ENCODE results near the gene ADGRB2.

The ADGRB2 gene

GRCh38 chr1:31745096-31745945, 18.8 kb downstream of the ADGRB2 start:
- no peaks in the 10 kb centered on the region for H3K9me3 ChIP-seq (replicated peaks in 1 of 2; ENCODE audit: control insufficient read depth in 2 of 2, insufficient read depth in 1 of 2, low read depth in 1 of 2, low read length in 2 of 2)
- no peak for DNase-seq (ENCODE audit: low spot score)
- no peaks in the 10 kb centered on the region for H3K27me3 ChIP-seq (ENCODE audit: control insufficient read depth in 3 of 3, insufficient read depth in 3 of 3, low read depth in 1 of 3, low read length in 3 of 3)
- peak overlapping the region; percentile 45 for H3K9ac ChIP-seq (ENCODE audit: low read depth, low read length, poor library complexity)
- H3K4ac ChIP-seq (ENCODE audit: low read length), result no peak overlapping the region
- no CpG with 5 or more reads among the region's 4 CpGs for WGBS, 2 donors (ENCODE audit: extremely low coverage in 2 of 2, insufficient read length in 2 of 2, insufficient replicate concordance in 1 of 2)
- no peak overlapping the region for H3K4me2 ChIP-seq (ENCODE audit: insufficient read depth, low read length, poor library complexity, severe bottlenecking)
- no peak overlapping the region for H2BK5ac ChIP-seq (ENCODE audit: low read length)
- H3K79me1 ChIP-seq (ENCODE audit: low read depth, low read length), result peaks cover 8% of the 10 kb centered on the region
- H3K18ac ChIP-seq (ENCODE audit: low read length), result peak overlapping the region; percentile 76
- no peak overlapping the region for H3K4me3 ChIP-seq (ENCODE audit: low read length in 2 of 2)
- H3K36me3 ChIP-seq (replicated peaks in 1 of 2; ENCODE audit: control insufficient read depth in 2 of 2, insufficient read depth in 2 of 2, low read length in 2 of 2), result peaks cover 0 to 6% of the 10 kb centered on the region in 2 donors
- no peak overlapping the region for H2AFZ ChIP-seq (ENCODE audit: low read length)
- no peak overlapping the region for H4K8ac ChIP-seq (ENCODE audit: low read depth, low read length)
- no peak overlapping the region for H3K27ac ChIP-seq (replicated peaks; ENCODE audit: low read length)
- no peak overlapping the region for H2BK12ac ChIP-seq (ENCODE audit: low read length)
- H4K91ac ChIP-seq (ENCODE audit: low read depth, low read length, poor library complexity), result no peak overlapping the region
- no peak overlapping the region for H2BK120ac ChIP-seq (ENCODE audit: low read depth, low read length)
- no peak overlapping the region for H3K14ac ChIP-seq (ENCODE audit: low read length)
- peak overlapping the region; percentile 59 for H3K23ac ChIP-seq (ENCODE audit: low read depth, low read length, poor library complexity)
- no peak overlapping the region for H2BK15ac ChIP-seq (ENCODE audit: low read length)
- peaks cover 3 to 19% of the 10 kb centered on the region in 2 donors for H3K4me1 ChIP-seq (ENCODE audit: control insufficient read depth in 2 of 2, insufficient read depth in 1 of 2, low read depth in 1 of 2, low read length in 2 of 2)
- H2AK5ac ChIP-seq (ENCODE audit: low read depth, low read length), result peak overlapping the region; percentile 48

- Histone ChIP-seq H3K4me1 (ENCODE audit: control insufficient read depth in 2 of 2, insufficient read depth in 1 of 2, low read depth in 1 of 2, low read length in 2 of 2) (peaks cover 2 to 18% of the 10 kb centered on the region in 2 donors), H3K36me3 (replicated peaks in 1 of 2; ENCODE audit: control insufficient read depth in 2 of 2, insufficient read depth in 2 of 2, low read length in 2 of 2) (peaks cover 0 to 6% of the 10 kb centered on the region in 2 donors), H2BK5ac (ENCODE audit: low read length) (peak overlapping the region; percentile 49), H3K4me2 (ENCODE audit: insufficient read depth, low read length, poor library complexity, severe bottlenecking) (no peak overlapping the region), H3K27ac (replicated peaks; ENCODE audit: low read length) (no peak overlapping the region), H2AK5ac (ENCODE audit: low read depth, low read length) (no peak overlapping the region), H3K9me3 (replicated peaks in 1 of 2; ENCODE audit: control insufficient read depth in 2 of 2, insufficient read depth in 1 of 2, low read depth in 1 of 2, low read length in 2 of 2) (no peaks in the 10 kb centered on the region), H4K8ac (ENCODE audit: low read depth, low read length) (no peak overlapping the region), H2BK12ac (ENCODE audit: low read length) (no peak overlapping the region), H2BK120ac (ENCODE audit: low read depth, low read length) (no peak overlapping the region), H2BK15ac (ENCODE audit: low read length) (no peak overlapping the region), H3K27me3 (ENCODE audit: control insufficient read depth in 3 of 3, insufficient read depth in 3 of 3, low read depth in 1 of 3, low read length in 3 of 3) (no peaks in the 10 kb centered on the region), H3K4ac (ENCODE audit: low read length) (no peak overlapping the region), H3K14ac (ENCODE audit: low read length) (peak overlapping the region; percentile 63), H2AFZ (ENCODE audit: low read length) (no peak overlapping the region), H4K91ac (ENCODE audit: low read depth, low read length, poor library complexity) (no peak overlapping the region), H3K18ac (ENCODE audit: low read length) (peak overlapping the region; percentile 51), H3K79me1 (ENCODE audit: low read depth, low read length) (peaks cover 8% of the 10 kb centered on the region), H3K9ac (ENCODE audit: low read depth, low read length, poor library complexity) (peak overlapping the region; percentile 54), H3K23ac (ENCODE audit: low read depth, low read length, poor library complexity) (no peak overlapping the region), H3K4me3 (ENCODE audit: low read length in 2 of 2) (no peak overlapping the region)
- no peak for DNase-seq (ENCODE audit: low spot score)
- no CpG with 5 or more reads among the region's 28 CpGs for WGBS, 2 donors (ENCODE audit: extremely low coverage in 2 of 2, insufficient read length in 2 of 2, insufficient replicate concordance in 1 of 2)
These were observed 19.8 kb downstream of the ADGRB2 start for GRCh38 chr1:31744165-31744888.

GRCh38 chr1:31742462-31743212, 21.5 kb downstream of the ADGRB2 start:
- Histone ChIP-seq H2AFZ (ENCODE audit: low read length) (no peak overlapping the region), H3K4me2 (ENCODE audit: insufficient read depth, low read length, poor library complexity, severe bottlenecking) (no peak overlapping the region), H3K36me3 (replicated peaks in 1 of 2; ENCODE audit: control insufficient read depth in 2 of 2, insufficient read depth in 2 of 2, low read length in 2 of 2) (peaks cover 0 to 14% of the 10 kb centered on the region in 2 donors), H3K23ac (ENCODE audit: low read depth, low read length, poor library complexity) (peak overlapping the region; percentile 62), H3K4me3 (ENCODE audit: low read length in 2 of 2) (no peak overlapping the region), H2BK120ac (ENCODE audit: low read depth, low read length) (no peak overlapping the region), H3K9me3 (replicated peaks in 1 of 2; ENCODE audit: control insufficient read depth in 2 of 2, insufficient read depth in 1 of 2, low read depth in 1 of 2, low read length in 2 of 2) (no peaks in the 10 kb centered on the region), H2BK15ac (ENCODE audit: low read length) (no peak overlapping the region), H4K91ac (ENCODE audit: low read depth, low read length, poor library complexity) (no peak overlapping the region), H3K27ac (replicated peaks; ENCODE audit: low read length) (no peak overlapping the region), H3K27me3 (ENCODE audit: control insufficient read depth in 3 of 3, insufficient read depth in 3 of 3, low read depth in 1 of 3, low read length in 3 of 3) (no peaks in the 10 kb centered on the region), H2AK5ac (ENCODE audit: low read depth, low read length) (peak overlapping the region; percentile 61), H4K8ac (ENCODE audit: low read depth, low read length) (no peak overlapping the region), H3K4ac (ENCODE audit: low read length) (no peak overlapping the region), H2BK5ac (ENCODE audit: low read length) (no peak overlapping the region), H3K18ac (ENCODE audit: low read length) (peak overlapping the region; percentile 55), H3K14ac (ENCODE audit: low read length) (peak overlapping the region; percentile 78), H2BK12ac (ENCODE audit: low read length) (no peak overlapping the region), H3K4me1 (ENCODE audit: control insufficient read depth in 2 of 2, insufficient read depth in 1 of 2, low read depth in 1 of 2, low read length in 2 of 2) (peaks cover 2 to 16% of the 10 kb centered on the region in 2 donors), H3K79me1 (ENCODE audit: low read depth, low read length) (peaks cover 10% of the 10 kb centered on the region), H3K9ac (ENCODE audit: low read depth, low read length, poor library complexity) (no peak overlapping the region)
- no CpG with 5 or more reads among the region's 32 CpGs for WGBS, 2 donors (ENCODE audit: extremely low coverage in 2 of 2, insufficient read length in 2 of 2, insufficient replicate concordance in 1 of 2)
- no peak for DNase-seq (ENCODE audit: low spot score)

Measured in neuronal stem cell (in vitro differentiated cells).